GM23248 (cell line): ENCODE measurements around the gene CDC40. TPM values are rescaled to one million over a fixed set of nuclear protein-coding genes. Genes with fewer than 3 reads are reported as not detected.

Experiments used
- DNase-seq: peaks from one replicate; pipeline ENCODE4 v3.0.0-alpha.2; 2015
- H2AFZ ChIP-seq: fragments of 200-600 bp; sonication (generic); 2 replicates; pipeline ENCODE4 v1.6.1; 2016; ENCODE audit warnings: antibody characterized with exemption
- H3F3A ChIP-seq: fragments of 200-600 bp; sonication (generic); 2 replicates; pipeline ENCODE4 v1.6.1; 2016; ENCODE audit warnings: mild to moderate bottlenecking, antibody characterized with exemption, mixed run types; ENCODE audit not compliant: insufficient read depth
- H3K27ac ChIP-seq: fragments of 200-600 bp; sonication (generic); 2 replicates; pipeline ENCODE4 v1.5.1; 2016; ENCODE audit warnings: mild to moderate bottlenecking
- H3K27me3 ChIP-seq: fragments of 200-600 bp; sonication (generic); replicated peaks from 2 replicates; pipeline ENCODE4 v1.6.1; 2016; ENCODE audit warnings: mild to moderate bottlenecking; ENCODE audit not compliant: insufficient read depth
- H3K36me3 ChIP-seq: fragments of 200-600 bp; sonication (generic); 2 replicates; pipeline ENCODE4 v1.6.1; 2016; ENCODE audit warnings: low read depth, mild to moderate bottlenecking
- H3K4me1 ChIP-seq: fragments of 200-600 bp; sonication (generic); 2 replicates; pipeline ENCODE4 v1.6.1; 2016; ENCODE audit warnings: mild to moderate bottlenecking; ENCODE audit not compliant: insufficient read depth
- H3K4me2 ChIP-seq: fragments of 200-600 bp; sonication (generic); one replicate; pipeline ENCODE4 v1.6.1; 2016; ENCODE audit warnings: mild to moderate bottlenecking; ENCODE audit not compliant: unreplicated experiment
- H3K4me3 ChIP-seq: fragments of 200-600 bp; sonication (generic); 2 replicates; pipeline ENCODE4 v1.5.1; 2016; ENCODE audit warnings: mild to moderate bottlenecking
- H3K79me2 ChIP-seq: fragments of 200-600 bp; sonication (generic); 2 replicates; pipeline ENCODE4 v1.6.1; 2016; ENCODE audit warnings: mild to moderate bottlenecking; ENCODE audit not compliant: insufficient read depth
- H3K9ac ChIP-seq: fragments of 200-600 bp; sonication (generic); 2 replicates; pipeline ENCODE4 v1.6.1; 2016; ENCODE audit warnings: mild to moderate bottlenecking
- H3K9me2 ChIP-seq: fragments of 200-600 bp; sonication (generic); 2 replicates; pipeline ENCODE4 v1.6.1; 2016; ENCODE audit warnings: mixed run types, mild to moderate bottlenecking, moderate library complexity; ENCODE audit not compliant: insufficient read depth
- H3K9me3 ChIP-seq: fragments of 200-600 bp; sonication (generic); one replicate; pipeline ENCODE4 v1.6.1; 2017; ENCODE audit warnings: low read depth
- H4K20me1 ChIP-seq: fragments of 200-600 bp; sonication (generic); 2 replicates; pipeline ENCODE4 v1.6.0; 2016; ENCODE audit not compliant: insufficient read depth
- EZH2 ChIP-seq: fragments of 200-600 bp; sonication (generic); IDR thresholded peaks from 2 replicates; pipeline ENCODE4 v1.6.1; 2018; ENCODE audit warnings: antibody characterized with exemption, mild to moderate bottlenecking; ENCODE audit not compliant: insufficient read depth, poor library complexity, severe bottlenecking
- EZH2phosphoT487 ChIP-seq: fragments of 200-600 bp; sonication (generic); IDR thresholded peaks from 2 replicates; pipeline ENCODE4 v1.6.1; 2018; ENCODE audit warnings: antibody characterized with exemption, moderate library complexity, mild to moderate bottlenecking, low read depth; ENCODE audit not compliant: insufficient read depth
- WGBS, 2 experiments: methylation state at CpG; one replicate each; pipeline ENCODE4 v1.1.6; 2015 to 2017; ENCODE audit warnings: low lambda C conversion rate in 2 of 2, low coverage in 1 of 2; ENCODE audit errors: missing lambda C conversion rate in 2 of 2; 5-methylcytosine and 5-hydroxymethylcytosine counted together
- in situ Hi-C: fragments of 300-500 bp; cut with MboI; formaldehyde crosslinking; loops from 2 replicates; pipeline ENCODE4 v1.15.0; 2020
- polyA plus RNA-seq: library from polyadenylated mRNA; unstranded; fragments of >200 nt; fragmentation: Nextera tagmentation; extraction: Ambion mirVana; gene quantifications from 2 replicates; pipeline ENCODE4 v1.2.1, GENCODE V29; 2016
- total RNA-seq: library from RNA; depleted of rRNA; stranded (reverse); fragments of >200 nt; shearing (Covaris generic); gene quantifications from 2 replicates; pipeline ENCODE4 v1.2.3, GENCODE V29; 2014

Gene CDC40
- total and polyA plus RNA-seq, 2 experiments from 2014 or later = 21.1 to 21.9 TPM

GRCh38 chr6:110250058-110250457 is 69.8 kb downstream of the CDC40 start:
- no peaks in the 10 kb centered on the region for H4K20me1 ChIP-seq
- DNase-seq = no peak
- in situ Hi-C loops = no loop called here
- no peaks in the 10 kb centered on the region for H3F3A ChIP-seq
- TF ChIP-seq EZH2 = no peak
- TF ChIP-seq EZH2phosphoT487 = no peak
- no peaks in the 10 kb centered on the region for H3K9me2 ChIP-seq
- H3K9me3 ChIP-seq = no peaks in the 10 kb centered on the region
- no peaks in the 10 kb centered on the region for H3K79me2 ChIP-seq
- H3K4me3 ChIP-seq = no peak overlapping the region
- no peak overlapping the region for H3K27ac ChIP-seq
- no peak overlapping the region for H3K9ac ChIP-seq
- no peak overlapping the region for H2AFZ ChIP-seq
- 60 to 64% methylated on average over 4 of the region's 4 CpGs for WGBS, 2 experiments
- no peak overlapping the region for H3K4me2 ChIP-seq
- H3K4me1 ChIP-seq = no peaks in the 10 kb centered on the region
- no peaks in the 10 kb centered on the region for H3K36me3 ChIP-seq
- no peaks in the 10 kb centered on the region for H3K27me3 ChIP-seq

GRCh38 chr6:110250838-110251237 is 70.6 kb downstream of the CDC40 start:
- Histone ChIP-seq H3K9ac (no peak overlapping the region), H3K4me3 (no peak overlapping the region), H3K27ac (no peak overlapping the region), H3K9me3 (no peaks in the 10 kb centered on the region), H3K4me2 (no peak overlapping the region), H3K79me2 (no peaks in the 10 kb centered on the region), H3F3A (no peaks in the 10 kb centered on the region), H4K20me1 (no peaks in the 10 kb centered on the region), H3K4me1 (no peaks in the 10 kb centered on the region), H3K9me2 (no peaks in the 10 kb centered on the region), H3K36me3 (no peaks in the 10 kb centered on the region), H3K27me3 (no peaks in the 10 kb centered on the region), H2AFZ (no peak overlapping the region)
- no peak for TF ChIP-seq EZH2phosphoT487
- no peak for TF ChIP-seq EZH2
- DNase-seq = no peak
- WGBS, 2 experiments = 77% methylated on average over 5 of the region's 5 CpGs
- in situ Hi-C loops = no loop called here

- Histone ChIP-seq H3K9ac (no peak overlapping the region), H3F3A (no peaks in the 10 kb centered on the region), H3K9me3 (no peaks in the 10 kb centered on the region), H3K27ac (no peak overlapping the region), H2AFZ (no peak overlapping the region), H3K4me1 (no peaks in the 10 kb centered on the region), H3K36me3 (no peaks in the 10 kb centered on the region), H4K20me1 (no peaks in the 10 kb centered on the region), H3K4me2 (no peak overlapping the region), H3K27me3 (no peaks in the 10 kb centered on the region), H3K79me2 (no peaks in the 10 kb centered on the region), H3K9me2 (no peaks in the 10 kb centered on the region), H3K4me3 (no peak overlapping the region)
- peak; percentile 48 for DNase-seq
- no peak for TF ChIP-seq EZH2
- TF ChIP-seq EZH2phosphoT487 = no peak
- 48 to 55% methylated on average over 5 of the region's 5 CpGs for whole genome bisulfite sequencing, 2 experiments
- in situ Hi-C loops = no loop called here
Observed at GRCh38 chr6:110255211-110255750, 75.1 kb downstream of the CDC40 start.

GRCh38 chr6:110256366-110256765 is 76.1 kb downstream of the CDC40 start:
- WGBS, 2 experiments = 49 to 59% methylated on average over 2 of the region's 2 CpGs
- Histone ChIP-seq H3K9me3 (no peaks in the 10 kb centered on the region), H3K27ac (no peak overlapping the region), H3K9me2 (no peaks in the 10 kb centered on the region), H3K4me3 (no peak overlapping the region), H2AFZ (no peak overlapping the region), H4K20me1 (no peaks in the 10 kb centered on the region), H3K4me2 (no peak overlapping the region), H3K27me3 (no peaks in the 10 kb centered on the region), H3K36me3 (no peaks in the 10 kb centered on the region), H3K4me1 (no peaks in the 10 kb centered on the region), H3K79me2 (no peaks in the 10 kb centered on the region), H3K9ac (no peak overlapping the region), H3F3A (no peaks in the 10 kb centered on the region)
- in situ Hi-C loops = no loop called here
- no peak for TF ChIP-seq EZH2phosphoT487
- no peak for TF ChIP-seq EZH2
- no peak for DNase-seq

GRCh38 chr6:110265273-110265672 is 85.0 kb downstream of the CDC40 start:
- 67 to 68% methylated on average over 3 of the region's 3 CpGs for WGBS, 2 experiments
- Histone ChIP-seq H3K36me3 (no peaks in the 10 kb centered on the region), H3K9me2 (no peaks in the 10 kb centered on the region), H3K27me3 (no peaks in the 10 kb centered on the region), H3K4me1 (no peaks in the 10 kb centered on the region), H3K27ac (no peak overlapping the region), H3K79me2 (no peaks in the 10 kb centered on the region), H3K4me3 (no peak overlapping the region), H4K20me1 (no peaks in the 10 kb centered on the region), H3K9me3 (no peaks in the 10 kb centered on the region), H2AFZ (no peak overlapping the region), H3K4me2 (no peak overlapping the region), H3K9ac (no peak overlapping the region), H3F3A (no peaks in the 10 kb centered on the region)
- in situ Hi-C loops = no loop called here
- no peak for TF ChIP-seq EZH2
- no peak for TF ChIP-seq EZH2phosphoT487
- DNase-seq = no peak
